ENCODE results near the gene TCF25. TPM values are rescaled to one million over a fixed set of nuclear protein-coding genes. Genes with fewer than 3 reads are reported as not detected.

TCF25 gene
- total RNA-seq, 1 experiment from 2014 or later: 345 TPM

GRCh38 chr16:89904606-89905510 lies 31.5 kb downstream of the TCF25 start:
- Histone ChIP-seq H3K27me3 (ENCODE audit: insufficient read depth, low read length) (no peaks in the 10 kb centered on the region), H3K27ac (ENCODE audit: low read depth, low read length) (no peak overlapping the region; the same call in 1 of the 2 replicates), H3K9me3 (ENCODE audit: control insufficient read depth in 1 of 2, insufficient read depth in 1 of 2, low read depth in 1 of 2, low read length in 2 of 2) (no peaks in the 10 kb centered on the region), H3K4me1 (ENCODE audit: control insufficient read depth in 1 of 2, insufficient read depth in 2 of 2, low read length in 2 of 2) (peaks cover 1 to 4% of the 10 kb centered on the region in 2 experiments; a peak in 3 of 4 replicates), H3K4me3 (replicated peaks in 1 of 2; ENCODE audit: low read depth in 1 of 2, low read length in 2 of 2) (no peak overlapping the region), H4K20me1 (ENCODE audit: insufficient read depth) (no peaks in the 10 kb centered on the region), H3K9me2 (ENCODE audit: insufficient read depth) (no peaks in the 10 kb centered on the region), H3K79me2 (ENCODE audit: insufficient read depth, low read length) (peaks cover 3% of the 10 kb centered on the region; the same call in 1 of the 2 replicates), H3K36me3 (ENCODE audit: control insufficient read depth in 1 of 2, insufficient read depth in 2 of 2, low read length in 2 of 2) (peaks cover 25 to 26% of the 10 kb centered on the region in 2 experiments; a peak in 3 of 4 replicates), H2AFZ (ENCODE audit: low read depth, low read length, poor library complexity, severe bottlenecking) (no peak overlapping the region), H3K4me2 (ENCODE audit: low read length) (no peak overlapping the region), H3K9ac (ENCODE audit: low read length) (no peak overlapping the region)
- peak; percentile 10; the same call in 1 of the 2 replicates for ATAC-seq
- TF ChIP-seq REST (IDR thresholded peaks at IDR 0.05; ENCODE audit: low read depth) (no peak), POLR2AphosphoS5 (IDR thresholded peaks at IDR 0.05; ENCODE audit: low read depth, low read length) (no peak; the same call in 1 of the 2 replicates), CBX3 (IDR thresholded peaks at IDR 0.05; ENCODE audit: low read depth) (no peak), EZH2 (IDR thresholded peaks at IDR 0.05) (no peak), YY1 (IDR thresholded peaks at IDR 0.05; ENCODE audit: extremely low read depth, insufficient replicate concordance, low read depth, low read length) (no peak), SIN3A (IDR thresholded peaks at IDR 0.05; ENCODE audit: low read depth) (no peak), ELF1 (IDR thresholded peaks at IDR 0.05; ENCODE audit: borderline replicate concordance, low read depth) (no peak), TCF7L2 (IDR thresholded peaks at IDR 0.05; ENCODE audit: borderline replicate concordance, extremely low read depth, insufficient read depth, insufficient read length) (no peak), ZNF274 (IDR thresholded peaks at IDR 0.05; ENCODE audit: low read depth, low read length) (no peak), JUND (IDR thresholded peaks at IDR 0.05) (no peak)
- intact Hi-C loops (cut with micrococcal nuclease): no loop called here
- ChIA-PET POLR2A (no interaction called here), RAD21 (ENCODE audit: low non-redundant PET in 1 of 2, low total read pairs in 2 of 2, uncharacterized antibody in 2 of 2, unreplicated experiment in 2 of 2) (no interaction called here), CTCF (no interaction called here)
- DNase-seq (ENCODE audit: low read depth, low spot score): no peak
- BruUV-seq (replicated peaks): no TSS peak

Measured in HCT116 (cell line).